KOPT-K1 (cell line): ENCODE data around the gene CUZD1.

ENCODE experiments used
- H3K27ac ChIP-seq: fragments of 200-600 bp; sonication (generic); 2 replicates; pipeline ENCODE4 v1.5.1; 2016; ENCODE audit warnings: antibody characterized with exemption, mild to moderate bottlenecking, low read depth, low read length; ENCODE audit not compliant: poor library complexity, severe bottlenecking
- H3K36me3 ChIP-seq: fragments of 200-600 bp; sonication (generic); 2 replicates; pipeline ENCODE4 v1.5.1; 2017; ENCODE audit warnings: antibody characterized with exemption, mild to moderate bottlenecking, low read length, moderate library complexity; ENCODE audit not compliant: insufficient read depth
- H3K9me3 ChIP-seq: fragments of 200-600 bp; sonication (generic); 2 replicates; pipeline ENCODE4 v1.5.1; 2017; ENCODE audit warnings: antibody characterized with exemption, low read length, mild to moderate bottlenecking; ENCODE audit not compliant: insufficient read depth, poor library complexity, severe bottlenecking

CUZD1 gene

GRCh38 chr10:122844146-122844545, 1.5 kb downstream of the CUZD1 start:
- Histone ChIP-seq H3K36me3 (peaks cover 93% of the 10 kb centered on the region), H3K9me3 (peaks cover 19% of the 10 kb centered on the region), H3K27ac (no peak overlapping the region)

- Histone ChIP-seq H3K36me3 (peaks cover 93% of the 10 kb centered on the region), H3K27ac (no peak overlapping the region), H3K9me3 (peaks cover 19% of the 10 kb centered on the region)
Measured at GRCh38 chr10:122841569-122841968, 4.1 kb downstream of the CUZD1 start.

GRCh38 chr10:122839505-122839904, 6.2 kb downstream of the CUZD1 start:
- Histone ChIP-seq H3K36me3 (peaks cover 95% of the 10 kb centered on the region), H3K9me3 (peaks cover 15% of the 10 kb centered on the region), H3K27ac (no peak overlapping the region)

GRCh38 chr10:122838880-122839279, 6.8 kb downstream of the CUZD1 start:
- H3K9me3 ChIP-seq: peaks cover 10% of the 10 kb centered on the region
- H3K27ac ChIP-seq: no peak overlapping the region
- peaks cover 95% of the 10 kb centered on the region for H3K36me3 ChIP-seq

GRCh38 chr10:122835908-122836307, 9.7 kb downstream of the CUZD1 start:
- no peak overlapping the region for H3K27ac ChIP-seq
- no peaks in the 10 kb centered on the region for H3K9me3 ChIP-seq
- peaks cover 97% of the 10 kb centered on the region for H3K36me3 ChIP-seq

GRCh38 chr10:122830965-122831353, 14.7 kb downstream of the CUZD1 start:
- H3K27ac ChIP-seq: no peak overlapping the region
- peaks cover 57% of the 10 kb centered on the region for H3K36me3 ChIP-seq
- H3K9me3 ChIP-seq: no peaks in the 10 kb centered on the region

GRCh38 chr10:122830273-122830964, 15.2 kb downstream of the CUZD1 start:
- H3K9me3 ChIP-seq: no peaks in the 10 kb centered on the region
- H3K36me3 ChIP-seq: peaks cover 51% of the 10 kb centered on the region
- no peak overlapping the region for H3K27ac ChIP-seq

GRCh38 chr10:122829454-122829853, 16.2 kb downstream of the CUZD1 start:
- peaks cover 42% of the 10 kb centered on the region for H3K36me3 ChIP-seq
- no peak overlapping the region for H3K27ac ChIP-seq
- no peaks in the 10 kb centered on the region for H3K9me3 ChIP-seq

- no peak overlapping the region for H3K27ac ChIP-seq
- no peaks in the 10 kb centered on the region for H3K9me3 ChIP-seq
- H3K36me3 ChIP-seq: peaks cover 35% of the 10 kb centered on the region
Measured at GRCh38 chr10:122828716-122829255, 16.9 kb downstream of the CUZD1 start.

- no peaks in the 10 kb centered on the region for H3K9me3 ChIP-seq
- no peak overlapping the region for H3K27ac ChIP-seq
- peaks cover 21% of the 10 kb centered on the region for H3K36me3 ChIP-seq
Measured at GRCh38 chr10:122827302-122827701, 18.4 kb downstream of the CUZD1 start.

- Histone ChIP-seq H3K9me3 (no peaks in the 10 kb centered on the region), H3K36me3 (no peaks in the 10 kb centered on the region)
Measured at GRCh38 chr10:122822973-122823690, 22.5 kb downstream of the CUZD1 start.

GRCh38 chr10:122821808-122822207, 23.8 kb downstream of the CUZD1 start:
- Histone ChIP-seq H3K27ac (no peak overlapping the region), H3K9me3 (no peaks in the 10 kb centered on the region), H3K36me3 (no peaks in the 10 kb centered on the region)

More at GRCh38 chr10:122822973-122823690, 22.5 kb downstream of the CUZD1 start:
- no peak overlapping the region for H3K27ac ChIP-seq

GRCh38 chr10:122815458-122815857, 30.2 kb downstream of the CUZD1 start:
- H3K27ac ChIP-seq: no peak overlapping the region
- no peaks in the 10 kb centered on the region for H3K36me3 ChIP-seq
- H3K9me3 ChIP-seq: no peaks in the 10 kb centered on the region

GRCh38 chr10:122814493-122814892, 31.2 kb downstream of the CUZD1 start:
- Histone ChIP-seq H3K36me3 (no peaks in the 10 kb centered on the region), H3K27ac (no peak overlapping the region), H3K9me3 (no peaks in the 10 kb centered on the region)

GRCh38 chr10:122812751-122813150, 32.9 kb downstream of the CUZD1 start:
- no peaks in the 10 kb centered on the region for H3K9me3 ChIP-seq
- H3K36me3 ChIP-seq: no peaks in the 10 kb centered on the region
- no peak overlapping the region for H3K27ac ChIP-seq
